GM12878 (cell line): ENCODE data around the gene SOCS6. TPM values are rescaled to one million over a fixed set of nuclear protein-coding genes. Genes with fewer than 3 reads are reported as not detected.

Source experiments
- ATAC-seq: fragments of 200-7000 bp; cut with Tn5 transposase; 3 replicates; pipeline ENCODE4 v1.9.1; 2020; ENCODE audit warnings: mild to moderate bottlenecking, moderate library complexity
- BruUV-seq: library from RNA; stranded (reverse); fragments of 400-500 nt; replicated peaks from 2 replicates; lab custom pipeline; 2021; lab: Mats Ljungman, UMichigan
- CTCF ChIA-PET: fragments of 300-600 bp; sonication (Branson Sonifier 250); formaldehyde crosslinking; extraction: SDS; loops from one replicate; lab custom pipeline; 2021; ENCODE audit warnings: inconsistent platforms; lab: Yijun Ruan, JAX
- POLR2A ChIA-PET: fragments of 350-600 bp; formaldehyde crosslinking; extraction: SDS; loops from one replicate; lab custom pipeline; 2021; ENCODE audit warnings: inconsistent platforms; lab: Charles Lee
- RAD21 ChIA-PET: fragments of 300-600 bp; sonication (Branson Sonifier 250); formaldehyde crosslinking; loops from one replicate; lab custom pipeline; 2023; ENCODE audit warnings: antibody characterized with exemption; ENCODE audit not compliant: unreplicated experiment; lab: Charles Lee
- SMC1A ChIA-PET: fragments of 300-600 bp; sonication (Branson Sonifier 250); formaldehyde crosslinking; loops from one replicate; lab custom pipeline; 2023; ENCODE audit not compliant: unreplicated experiment, uncharacterized antibody; lab: Charles Lee
- DNase-seq: peaks from one replicate; pipeline ENCODE4 v3.0.0-alpha.2; 2011; ENCODE audit warnings: low read depth, low spot score
- FAIRE-seq: peaks from 3 replicates; lab custom pipeline; 2011; peaks lifted over from hg19 to GRCh38; lab: Jason Lieb, UNC
- H2AFZ ChIP-seq: 2 replicates; pipeline ENCODE4 v1.6.0; 2011; ENCODE audit warnings: low read depth, low read length, control low read depth; ENCODE audit not compliant: control insufficient read depth
- H3K27ac ChIP-seq: 2 replicates; pipeline ENCODE4 v1.5.1; 2011; ENCODE audit warnings: control low read depth; ENCODE audit not compliant: control insufficient read depth, insufficient read depth
- H3K27me3 ChIP-seq, 2 experiments: replicated peaks in 1 of 2; 2 replicates each; pipeline versions ENCODE4 v1.6.0 to v1.6.1; 2011; ENCODE audit warnings: low read length in 1 of 2; ENCODE audit not compliant: control insufficient read depth in 2 of 2, insufficient read depth in 2 of 2
- H3K36me3 ChIP-seq, 2 experiments: 2 replicates each; pipeline ENCODE4 v1.5.1; 2011; ENCODE audit warnings: low read length in 1 of 2; ENCODE audit not compliant: control insufficient read depth in 2 of 2, insufficient read depth in 2 of 2
- H3K4me1 ChIP-seq: 2 replicates; pipeline ENCODE4 v1.6.1; 2011; ENCODE audit warnings: mild to moderate bottlenecking, low read length, moderate library complexity, mixed read lengths; ENCODE audit not compliant: control insufficient read depth, insufficient read depth
- H3K4me2 ChIP-seq: 2 replicates; pipeline ENCODE4 v1.6.0; 2011; ENCODE audit warnings: control low read depth; ENCODE audit not compliant: control insufficient read depth, insufficient read depth
- H3K4me3 ChIP-seq: fragments of 200-600 bp; sonication (generic); 2 replicates; pipeline ENCODE4 v1.5.1; 2016
- H3K79me2 ChIP-seq: 2 replicates; pipeline ENCODE4 v1.6.0; 2011; ENCODE audit warnings: low read length; ENCODE audit not compliant: control insufficient read depth, insufficient read depth
- H3K9ac ChIP-seq: 2 replicates; pipeline ENCODE4 v1.8.0; 2011; ENCODE audit warnings: low read length, control low read depth, mixed read lengths; ENCODE audit not compliant: control insufficient read depth, insufficient read depth
- H3K9me3 ChIP-seq: replicated peaks from 3 replicates; pipeline ENCODE4 v1.5.1; 2011; ENCODE audit warnings: mild to moderate bottlenecking, low read length; ENCODE audit not compliant: control insufficient read depth, insufficient read depth
- H4K20me1 ChIP-seq: 2 replicates; pipeline ENCODE4 v1.6.0; 2011; ENCODE audit not compliant: control insufficient read depth, insufficient read depth
- ATF2 ChIP-seq: IDR thresholded peaks from 2 replicates; pipeline ENCODE4 v1.6.1; 2012; ENCODE audit warnings: low read length, inconsistent platforms
- CEBPZ ChIP-seq: fragments of 150-350 bp; IDR thresholded peaks from 2 replicates; pipeline ENCODE4 v1.6.1; 2016; ENCODE audit warnings: low read depth, low read length
- ETV6 ChIP-seq, 2 experiments: fragments of 450-650 bp in 1 of 2; IDR thresholded peaks in 1 of 2; conservative IDR thresholded peaks in 1 of 2; 2 replicates each; pipeline ENCODE4 v1.6.1; 2014; ENCODE audit warnings: antibody characterized with exemption in 1 of 2, borderline replicate concordance in 1 of 2, low read depth in 1 of 2, mild to moderate bottlenecking in 1 of 2, moderate library complexity in 1 of 2
- JUNB ChIP-seq: IDR thresholded peaks from 2 replicates; pipeline ENCODE4 v1.6.1; 2016; ENCODE audit warnings: antibody characterized with exemption, mild to moderate bottlenecking
- KLF5 ChIP-seq: fragments of 450-650 bp; IDR thresholded peaks from 2 replicates; pipeline ENCODE4 v1.6.1; 2014; ENCODE audit warnings: mild to moderate bottlenecking; ENCODE audit not compliant: partially characterized antibody
- MEF2A ChIP-seq: IDR thresholded peaks from 2 replicates; pipeline ENCODE4 v1.6.1; 2011; ENCODE audit warnings: low read depth, mild to moderate bottlenecking, low read length, moderate library complexity; ENCODE audit not compliant: insufficient read depth
- NBN ChIP-seq: fragments of 450-650 bp; IDR thresholded peaks from 2 replicates; pipeline ENCODE4 v1.6.1; 2016
- NR2F1 ChIP-seq: fragments of 450-650 bp; conservative IDR thresholded peaks from 2 replicates; pipeline ENCODE4 v1.6.1; 2017; ENCODE audit warnings: mild to moderate bottlenecking
- PKNOX1 ChIP-seq: fragments of 450-650 bp; IDR thresholded peaks from 2 replicates; pipeline ENCODE4 v1.6.1; 2016; ENCODE audit warnings: mild to moderate bottlenecking
- RAD51 ChIP-seq: fragments of 450-650 bp; IDR thresholded peaks from 2 replicates; pipeline ENCODE4 v1.6.1; 2016; ENCODE audit warnings: moderate library complexity, mild to moderate bottlenecking, inconsistent platforms
- RUNX3 ChIP-seq: IDR thresholded peaks from 2 replicates; pipeline ENCODE4 v1.6.1; 2012; ENCODE audit warnings: low read length, inconsistent platforms
- SKIL ChIP-seq: fragments of 450-650 bp; IDR thresholded peaks from 2 replicates; pipeline ENCODE4 v1.6.1; 2017; ENCODE audit warnings: mild to moderate bottlenecking, low read depth, inconsistent platforms; ENCODE audit not compliant: poor library complexity, severe bottlenecking
- SREBF1 ChIP-seq: IDR thresholded peaks from 2 replicates; pipeline ENCODE4 v1.6.1; 2012; ENCODE audit warnings: mild to moderate bottlenecking, low read length
- TBL1XR1 ChIP-seq: IDR thresholded peaks from 2 replicates; pipeline ENCODE4 v1.6.1; 2012; ENCODE audit warnings: low read depth, low read length, improper control_type of control experiment
- USF1 ChIP-seq: IDR thresholded peaks from 2 replicates; pipeline ENCODE4 v1.6.1; 2011; ENCODE audit warnings: borderline replicate concordance, low read depth, mild to moderate bottlenecking, moderate library complexity, mixed read lengths, low read length; ENCODE audit not compliant: insufficient read depth; ENCODE audit errors: extremely low read length
- ZSCAN29 ChIP-seq: fragments of 450-650 bp; IDR thresholded peaks from 2 replicates; pipeline ENCODE4 v1.6.1; 2017; ENCODE audit warnings: mild to moderate bottlenecking, moderate library complexity
- ZZZ3 ChIP-seq: IDR thresholded peaks from 2 replicates; pipeline ENCODE4 v1.6.1; 2011; ENCODE audit warnings: low read depth; ENCODE audit not compliant: control insufficient read depth, insufficient read length
- WGBS: methylation state at CpG from one replicate; pipeline ENCODE4 v1.1.6; 2016; ENCODE audit warnings: low lambda C conversion rate; ENCODE audit not compliant: insufficient replicate concordance, insufficient coverage; ENCODE audit errors: missing lambda C conversion rate; 5-methylcytosine and 5-hydroxymethylcytosine counted together
- in situ Hi-C: fragments of 300-500 bp; cut with MboI; formaldehyde crosslinking; loops from 9 replicates; pipeline ENCODE4 v1.14.3; 2018; ENCODE audit warnings: mixed read lengths
- intact Hi-C: fragments of 100-400 bp; cut with micrococcal nuclease; formaldehyde crosslinking; loops from one replicate; pipeline ENCODE4 v1.14.2; 2022; ENCODE audit not compliant: unreplicated experiment
- polyA plus RNA-seq, 11 experiments: library from polyadenylated mRNA; depleted of rRNA in 4 of 11; unstranded in 6 of 11; stranded (reverse) in 5 of 11; fragments of >200 nt; fragmentation: Nextera tagmentation in 4 of 11; fragmentation: Illumina TruSeq in 1 of 11; extraction: Ambion mirVana in 4 of 11; extraction: Trizol in 1 of 11; gene quantifications; 1 replicate in 1 of 11; 2 replicates in 10 of 11; pipeline versions ENCODE4 v1.2.1 to v1.2.3, GENCODE V29; 2011 to 2016; ENCODE audit warnings: inconsistent platforms in 2 of 11, missing spikeins in 2 of 11, low read depth in 1 of 11
- total RNA-seq, 4 experiments: library from RNA; depleted of rRNA in 3 of 4; stranded (reverse); fragments of >200 nt in 3 of 4; fragmentation: Illumina TruSeq in 1 of 4; extraction: Trizol in 1 of 4; gene quantifications; 2 replicates each; pipeline versions ENCODE4 v1.2.1 to v1.2.3, GENCODE V29; 2013 to 2021

Gene SOCS6
- total and polyA plus RNA-seq, 10 of the 15 experiments (the other 5 are each of a cell fraction or from before 2014, with no cell fraction given), result 1.6 to 6.1 (median 4.1) TPM

GRCh38 chr18:70365361-70365760 lies 76.5 kb downstream of the SOCS6 start:
- Histone ChIP-seq H3K4me3 (no peak overlapping the region), H3K4me1 (no peaks in the 10 kb centered on the region), H2AFZ (no peak overlapping the region), H3K79me2 (no peaks in the 10 kb centered on the region), H3K4me2 (no peak overlapping the region), H3K9ac (no peak overlapping the region), H3K36me3 (no peaks in the 10 kb centered on the region), H3K27ac (no peak overlapping the region), H4K20me1 (no peaks in the 10 kb centered on the region), H3K9me3 (no peaks in the 10 kb centered on the region), H3K27me3 (no peaks in the 10 kb centered on the region; a peak in 1 of 4 replicates)
- no peak for ATAC-seq
- DNase-seq, result no peak
- no peak for FAIRE-seq
- POLR2A ChIA-PET, result no interaction called here
- intact Hi-C loops, result no loop called here
- 38% methylated on average over 3 of the region's 3 CpGs for WGBS
- in situ Hi-C loops, result no loop called here
- SMC1A ChIA-PET, result interaction anchor here (0.6 kb wide), 1 partner anchor 69 kb away, joined by 3 read pairs; no protein-coding TSS in a partner anchor
- CTCF ChIA-PET, result interaction anchor here (0.6 kb wide), 2 partner anchors 35 to 1706 kb away, joined by 3 read pairs; no protein-coding TSS in a partner anchor
- BruUV-seq, result no TSS peak
- RAD21 ChIA-PET, result no interaction called here
- TF ChIP-seq KLF5, result no peak
- no peak for TF ChIP-seq NBN
- no peak for TF ChIP-seq RAD51
- TF ChIP-seq ZZZ3, result no peak
- TF ChIP-seq SREBF1, result no peak
- no peak for TF ChIP-seq CEBPZ
- TF ChIP-seq TBL1XR1, result no peak
- TF ChIP-seq SKIL, result no peak
- no peak for TF ChIP-seq MEF2A
- TF ChIP-seq RUNX3, result no peak
- TF ChIP-seq ZSCAN29, result no peak
- TF ChIP-seq ETV6 (conservative IDR thresholded peaks at IDR 0.05 in 1 of 2, IDR thresholded peaks at IDR 0.05 in 1 of 2; ENCODE audit: borderline replicate concordance in 1 of 2, low read depth in 1 of 2), result no peak
- no peak for TF ChIP-seq ATF2
- TF ChIP-seq USF1, result no peak
- TF ChIP-seq NR2F1, result no peak
- TF ChIP-seq PKNOX1, result no peak
- TF ChIP-seq JUNB, result no peak
